GM10847 (cell line): Measurements from ENCODE around the gene CCDC73.

Experiments
- POLR2A ChIP-seq: IDR thresholded peaks from 2 replicates; pipeline ENCODE4 v1.6.1; 2011; ENCODE audit not compliant: insufficient read length; ENCODE audit errors: extremely low read depth

The CCDC73 gene

GRCh38 chr11:32751381-32751780, 43.1 kb downstream of the CCDC73 start:
- no peak for TF ChIP-seq POLR2A

- no peak for TF ChIP-seq POLR2A
These were observed 64.5 kb downstream of the CCDC73 start for GRCh38 chr11:32729976-32730375.

- no peak for TF ChIP-seq POLR2A
These were observed 71.1 kb downstream of the CCDC73 start for GRCh38 chr11:32723332-32723731.

GRCh38 chr11:32722255-32722654, 72.2 kb downstream of the CCDC73 start:
- no peak for TF ChIP-seq POLR2A

- TF ChIP-seq POLR2A, result no peak
These were observed 81.0 kb downstream of the CCDC73 start for GRCh38 chr11:32713496-32713895.

- TF ChIP-seq POLR2A, result no peak
These were observed 87.3 kb downstream of the CCDC73 start for GRCh38 chr11:32706985-32707741.

- no peak for TF ChIP-seq POLR2A
These were observed 89.0 kb downstream of the CCDC73 start for GRCh38 chr11:32705309-32706033.

- no peak for TF ChIP-seq POLR2A
These were observed 89.7 kb downstream of the CCDC73 start for GRCh38 chr11:32704775-32705174.

- no peak for TF ChIP-seq POLR2A
These were observed 90.2 kb downstream of the CCDC73 start for GRCh38 chr11:32704261-32704660.

- no peak for TF ChIP-seq POLR2A
These were observed 92.8 kb downstream of the CCDC73 start for GRCh38 chr11:32701616-32702015.

- TF ChIP-seq POLR2A, result no peak
These were observed 95.9 kb downstream of the CCDC73 start for GRCh38 chr11:32698579-32698978.

GRCh38 chr11:32671051-32671450, 123.4 kb downstream of the CCDC73 start:
- no peak for TF ChIP-seq POLR2A

- TF ChIP-seq POLR2A, result no peak
These were observed 134.8 kb downstream of the CCDC73 start for GRCh38 chr11:32659672-32660071.

- no peak for TF ChIP-seq POLR2A
These were observed 135.6 kb downstream of the CCDC73 start for GRCh38 chr11:32658639-32659406.

- TF ChIP-seq POLR2A, result no peak
These were observed 150.9 kb downstream of the CCDC73 start for GRCh38 chr11:32643526-32643925.

GRCh38 chr11:32641361-32641760, 153.1 kb downstream of the CCDC73 start:
- no peak for TF ChIP-seq POLR2A

GRCh38 chr11:32635819-32636218, 158.6 kb downstream of the CCDC73 start:
- TF ChIP-seq POLR2A, result no peak

GRCh38 chr11:32630844-32631243, 163.6 kb downstream of the CCDC73 start:
- no peak for TF ChIP-seq POLR2A
